Activated CD4-positive, alpha-beta T cell treated with anti-CD3 and anti-CD28 coated beads for 36 hours (primary cell): ENCODE measurements around the gene ROGDI. TPM values are rescaled to one million over a fixed set of nuclear protein-coding genes. Genes with fewer than 3 reads are reported as not detected.
"Not testable (repeated sequence)": the region's sequence is repeated elsewhere in the genome, so short reads cannot be mapped to it uniquely, and the experiment has no call there.

Experiments
- ATAC-seq: fragments of 200-7000 bp; cut with Tn5 transposase; one replicate; pipeline ENCODE4 v1.10.0; 2021; ENCODE audit warnings: mild to moderate bottlenecking, moderate library complexity
- CTCF ChIA-PET: fragments of 350-600 bp; sonication (Branson Sonifier 250); formaldehyde crosslinking; loops from one replicate; lab custom pipeline; 2021; ENCODE audit warnings: antibody characterized with exemption; lab: Charles Lee
- POLR2A ChIA-PET: fragments of 350-600 bp; sonication (Branson Sonifier 250); formaldehyde crosslinking; loops from one replicate; lab custom pipeline; 2021; ENCODE audit warnings: antibody characterized with exemption, inconsistent platforms; lab: Charles Lee
- DNase-seq: peaks from one replicate; pipeline ENCODE4 v3.0.0-alpha.2; 2020
- H3K27ac Mint-ChIP-seq: one replicate; pipeline ENCODE4 v1.8.0; 2021; ENCODE audit warnings: mixed read lengths
- H3K27me3 Mint-ChIP-seq: one replicate; pipeline ENCODE4 v1.8.0; 2021; ENCODE audit warnings: mixed read lengths
- H3K36me3 Mint-ChIP-seq: one replicate; pipeline ENCODE4 v1.8.0; 2021; ENCODE audit warnings: low read depth, mixed read lengths
- H3K4me1 Mint-ChIP-seq: one replicate; pipeline ENCODE4 v1.8.0; 2021; ENCODE audit warnings: mixed read lengths
- H3K4me3 Mint-ChIP-seq: one replicate; pipeline ENCODE4 v1.8.0; 2021; ENCODE audit warnings: mild to moderate bottlenecking, moderate library complexity, mixed read lengths
- H3K9me3 Mint-ChIP-seq: one replicate; pipeline ENCODE4 v1.8.0; 2021; ENCODE audit warnings: low read depth, mixed read lengths
- intact Hi-C, 2 experiments: fragments of 100-400 bp; cut with DNase I in 1 of 2; cut with micrococcal nuclease in 1 of 2; formaldehyde crosslinking; loops; one replicate each; pipeline versions ENCODE4 v1.14.2 to v1.15.1; 2022 to 2024; cut with DNase I, micrococcal nuclease
- total RNA-seq, 2 experiments: library from RNA; stranded (reverse); gene quantifications; one replicate each; pipeline ENCODE4 v1.2.3, GENCODE V29; 2021

Gene ROGDI
- total RNA-seq, 2 experiments from 2014 or later: 3.7 to 7.3 TPM

DNA sequence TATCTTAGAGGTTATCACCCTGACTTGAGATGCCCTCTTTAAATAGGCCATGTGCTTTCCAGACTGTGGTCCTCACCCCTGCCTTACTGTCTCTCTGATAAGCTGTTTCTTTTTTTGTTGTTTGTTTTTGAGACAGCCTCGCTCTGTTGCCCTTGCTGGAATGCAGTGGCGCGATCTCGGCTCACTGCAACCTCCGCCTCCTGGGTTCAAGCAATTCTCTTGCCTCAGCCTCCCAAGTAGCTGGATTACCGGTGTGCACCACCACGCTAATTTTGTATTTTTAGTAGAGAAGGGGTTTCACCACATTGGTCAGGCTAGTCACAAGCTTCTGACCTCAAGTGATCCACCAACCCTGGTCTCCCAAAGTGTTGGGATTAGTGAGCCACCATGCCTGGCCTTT, 13.5 kb downstream of the ROGDI start:
- DNase-seq (no peak), ATAC-seq (no peak)
- CTCF ChIA-PET: no interaction called here
- H3K4me1 Mint-ChIP-seq: no peaks in the 10 kb centered on the region
- H3K36me3 Mint-ChIP-seq: no peaks in the 10 kb centered on the region
- no peak overlapping the region for H3K4me3 Mint-ChIP-seq
- POLR2A ChIA-PET: no interaction called here
- peaks cover 2% of the 10 kb centered on the region for H3K27me3 Mint-ChIP-seq
- no peak overlapping the region for H3K27ac Mint-ChIP-seq
- no peaks in the 10 kb centered on the region for H3K9me3 Mint-ChIP-seq
- intact Hi-C loops: no loop called here

DNA sequence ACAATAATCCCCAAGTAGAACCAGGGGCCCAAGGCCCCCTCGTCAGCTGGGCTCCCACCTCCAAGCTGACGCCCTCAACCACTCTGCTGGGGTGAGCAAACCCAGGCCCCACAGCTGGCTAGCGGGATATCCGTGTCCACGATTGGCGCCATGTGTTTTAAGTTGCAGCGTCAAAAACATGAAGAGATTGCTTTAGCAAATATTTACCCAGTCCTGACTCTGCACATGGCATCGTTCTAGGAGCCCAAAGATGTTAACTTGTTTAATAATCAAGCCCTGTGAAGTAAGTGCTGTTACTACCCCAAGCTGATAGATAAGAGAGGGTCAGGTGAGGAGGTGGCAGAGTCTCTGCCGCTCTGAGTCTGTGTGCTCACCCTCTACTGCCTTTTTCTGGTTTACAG, 13.9 kb downstream of the ROGDI start:
- POLR2A ChIA-PET: no interaction called here
- ATAC-seq: no peak
- no peaks in the 10 kb centered on the region for H3K36me3 Mint-ChIP-seq
- H3K4me3 Mint-ChIP-seq: no peak overlapping the region
- H3K27ac Mint-ChIP-seq: no peak overlapping the region
- H3K9me3 Mint-ChIP-seq: no peaks in the 10 kb centered on the region
- peaks cover 2% of the 10 kb centered on the region for H3K27me3 Mint-ChIP-seq
- no peaks in the 10 kb centered on the region for H3K4me1 Mint-ChIP-seq
- DNase-seq: no peak
- CTCF ChIA-PET: interaction anchor here (0.6 kb wide), 1 partner anchor 44 kb away, joined by 3 read pairs; no protein-coding TSS in a partner anchor
- intact Hi-C loops: no loop called here

GRCh38 chr16:4787627-4788482, 14.6 kb downstream of the ROGDI start, which contains the start of gene SEPTIN12:
SEPTIN12 (minus strand) TSS chr16:4788345; CDS start chr16:4787645, 700 bp downstream.
- DNase-seq (no peak), ATAC-seq (no peak)
- Mint-ChIP-seq H3K27me3 (peaks cover 2% of the 10 kb centered on the region), H3K36me3 (no peaks in the 10 kb centered on the region), H3K4me1 (no peaks in the 10 kb centered on the region), H3K9me3 (no peaks in the 10 kb centered on the region), H3K27ac (no peak within 1 kb of the TSS), H3K4me3 (no peak within 1 kb of the TSS)
- ChIA-PET CTCF (interaction anchor here (0.6 kb wide), 1 partner anchor 44 kb away, joined by 3 read pairs; no protein-coding TSS in a partner anchor), POLR2A (no interaction called here)
- intact Hi-C loops: no loop called here

- no peak overlapping the region for H3K27ac Mint-ChIP-seq
- no peaks in the 10 kb centered on the region for H3K36me3 Mint-ChIP-seq
- no peaks in the 10 kb centered on the region for H3K9me3 Mint-ChIP-seq
- H3K4me3 Mint-ChIP-seq: no peak overlapping the region
- no peaks in the 10 kb centered on the region for H3K4me1 Mint-ChIP-seq
- ChIA-PET POLR2A (no interaction called here), CTCF (interaction anchor here (0.7 kb wide), 1 partner anchor 413 kb away, joined by 3 read pairs; no protein-coding TSS in a partner anchor)
- H3K27me3 Mint-ChIP-seq: peaks cover 2% of the 10 kb centered on the region
- ATAC-seq (no peak), DNase-seq (no peak)
- intact Hi-C loops: no loop called here
Observed at GRCh38 chr16:4787068-4787467, 15.4 kb downstream of the ROGDI start.

GRCh38 chr16:4785758-4786433, 16.5 kb downstream of the ROGDI start:
- no peak for DNase-seq
- no peaks in the 10 kb centered on the region for H3K4me1 Mint-ChIP-seq
- H3K36me3 Mint-ChIP-seq: no peaks in the 10 kb centered on the region
- no peak overlapping the region for H3K27ac Mint-ChIP-seq
- ATAC-seq: no peak
- ChIA-PET CTCF (interaction anchor here (1.2 kb wide), 1 partner anchor 14 kb away, joined by 3 read pairs; no protein-coding TSS in a partner anchor), POLR2A (no interaction called here)
- intact Hi-C loops: no loop called here
- no peaks in the 10 kb centered on the region for H3K9me3 Mint-ChIP-seq
- H3K27me3 Mint-ChIP-seq: no peaks in the 10 kb centered on the region
- no peak overlapping the region for H3K4me3 Mint-ChIP-seq

GRCh38 chr16:4784444-4784987, 17.9 kb downstream of the ROGDI start:
- POLR2A ChIA-PET, H3K36me3 Mint-ChIP-seq, DNase-seq, H3K27ac Mint-ChIP-seq, H3K4me3 Mint-ChIP-seq, CTCF ChIA-PET, intact Hi-C loops, H3K9me3 Mint-ChIP-seq, ATAC-seq, H3K27me3 Mint-ChIP-seq, H3K4me1 Mint-ChIP-seq: not testable (repeated sequence)

- DNase-seq (no peak), ATAC-seq (no peak)
- H3K36me3 Mint-ChIP-seq: no peaks in the 10 kb centered on the region
- H3K4me1 Mint-ChIP-seq: no peaks in the 10 kb centered on the region
- ChIA-PET POLR2A (no interaction called here), CTCF (no interaction called here)
- H3K27me3 Mint-ChIP-seq: no peaks in the 10 kb centered on the region
- intact Hi-C loops: no loop called here
- H3K9me3 Mint-ChIP-seq: no peaks in the 10 kb centered on the region
- H3K4me3 Mint-ChIP-seq: no peak overlapping the region
- H3K27ac Mint-ChIP-seq: no peak overlapping the region
Observed at GRCh38 chr16:4783951-4784336, 18.5 kb downstream of the ROGDI start.

- H3K9me3 Mint-ChIP-seq: no peaks in the 10 kb centered on the region
- intact Hi-C loops: no loop called here
- no peaks in the 10 kb centered on the region for H3K4me1 Mint-ChIP-seq
- ATAC-seq: no peak
- CTCF ChIA-PET: no interaction called here
- H3K27me3 Mint-ChIP-seq: no peaks in the 10 kb centered on the region
- H3K27ac Mint-ChIP-seq: no peak overlapping the region
- no peak for DNase-seq
- H3K4me3 Mint-ChIP-seq: no peak overlapping the region
- H3K36me3 Mint-ChIP-seq: no peaks in the 10 kb centered on the region
- POLR2A ChIA-PET: no interaction called here
Observed at GRCh38 chr16:4783251-4783950, 19.0 kb downstream of the ROGDI start.

- CTCF ChIA-PET: no interaction called here
- Mint-ChIP-seq H3K27me3 (no peaks in the 10 kb centered on the region), H3K36me3 (no peaks in the 10 kb centered on the region), H3K27ac (no peak overlapping the region), H3K9me3 (no peaks in the 10 kb centered on the region), H3K4me3 (no peak overlapping the region), H3K4me1 (no peaks in the 10 kb centered on the region)
- POLR2A ChIA-PET: no interaction called here
- ATAC-seq (no peak), DNase-seq (no peak)
- intact Hi-C loops: no loop called here
Observed at GRCh38 chr16:4780235-4780634, 22.2 kb downstream of the ROGDI start.

- intact Hi-C loops: no loop called here
- DNase-seq: no peak
- CTCF ChIA-PET: no interaction called here
Observed at GRCh38 chr16:4778050-4778392, 24.4 kb downstream of the ROGDI start.

GRCh38 chr16:4777339-4778049, 24.9 kb downstream of the ROGDI start:
- no peaks in the 10 kb centered on the region for H3K9me3 Mint-ChIP-seq
- DNase-seq: no peak
- no peaks in the 10 kb centered on the region for H3K4me1 Mint-ChIP-seq
- ChIA-PET CTCF (no interaction called here), POLR2A (no interaction called here)
- no peak overlapping the region for H3K27ac Mint-ChIP-seq
- no peak overlapping the region for H3K4me3 Mint-ChIP-seq
- H3K36me3 Mint-ChIP-seq: no peaks in the 10 kb centered on the region
- H3K27me3 Mint-ChIP-seq: no peaks in the 10 kb centered on the region
- no peak for ATAC-seq
- intact Hi-C loops: no loop called here

More at GRCh38 chr16:4778050-4778392, 24.4 kb downstream of the ROGDI start:
- no peak overlapping the region for H3K27ac Mint-ChIP-seq
- H3K9me3 Mint-ChIP-seq: no peaks in the 10 kb centered on the region
- no peak for ATAC-seq
- H3K36me3 Mint-ChIP-seq: no peaks in the 10 kb centered on the region
- POLR2A ChIA-PET: no interaction called here
- no peak overlapping the region for H3K4me3 Mint-ChIP-seq
- H3K27me3 Mint-ChIP-seq: no peaks in the 10 kb centered on the region
- H3K4me1 Mint-ChIP-seq: no peaks in the 10 kb centered on the region
